ENCODE data around the gene RGS8. TPM values are rescaled to one million over a fixed set of nuclear protein-coding genes. Genes with fewer than 3 reads are reported as not detected.

RGS8 gene
- under 0.01 TPM in 1 of 2 replicates, not detected in the other for total RNA-seq

GRCh38 chr1:182684116-182684828, at the start of gene RGS8:
Gene RGS8, minus strand, starts transcription at chr1:182684587. Its CDS starts 14,938 bp downstream, at chr1:182669649.

Other genes starting within 250 kb of the RGS8 start
- gene RGSL1, start 234.4 kb downstream of the RGS8 start, total RNA-seq: not detected in 2 replicates
- 12.9 and 13.2 TPM in 2 replicates for gene RNASEL, start 95.3 kb downstream of the RGS8 start, total RNA-seq
- gene RGS16, start 80.2 kb downstream of the RGS8 start, total RNA-seq: 0.40 and 0.87 TPM in 2 replicates
- gene NPL, start 105.2 kb upstream of the RGS8 start, total RNA-seq: 3.0 and 3.2 TPM in 2 replicates
- gene DHX9, start 154.8 kb upstream of the RGS8 start, total RNA-seq: 129 and 163 TPM in 2 replicates

Measured in aortic smooth muscle cell (primary cell).